ENCODE measurements around the gene NDUFV1. TPM values are rescaled to one million over a fixed set of nuclear protein-coding genes. Genes with fewer than 3 reads are reported as not detected.

NDUFV1 gene
- total and polyA plus RNA-seq, 9 of the 15 experiments (the other 6 are each of a cell fraction or from before 2014, with no cell fraction given) = 10.8 to 423 (median 209) TPM

DNA sequence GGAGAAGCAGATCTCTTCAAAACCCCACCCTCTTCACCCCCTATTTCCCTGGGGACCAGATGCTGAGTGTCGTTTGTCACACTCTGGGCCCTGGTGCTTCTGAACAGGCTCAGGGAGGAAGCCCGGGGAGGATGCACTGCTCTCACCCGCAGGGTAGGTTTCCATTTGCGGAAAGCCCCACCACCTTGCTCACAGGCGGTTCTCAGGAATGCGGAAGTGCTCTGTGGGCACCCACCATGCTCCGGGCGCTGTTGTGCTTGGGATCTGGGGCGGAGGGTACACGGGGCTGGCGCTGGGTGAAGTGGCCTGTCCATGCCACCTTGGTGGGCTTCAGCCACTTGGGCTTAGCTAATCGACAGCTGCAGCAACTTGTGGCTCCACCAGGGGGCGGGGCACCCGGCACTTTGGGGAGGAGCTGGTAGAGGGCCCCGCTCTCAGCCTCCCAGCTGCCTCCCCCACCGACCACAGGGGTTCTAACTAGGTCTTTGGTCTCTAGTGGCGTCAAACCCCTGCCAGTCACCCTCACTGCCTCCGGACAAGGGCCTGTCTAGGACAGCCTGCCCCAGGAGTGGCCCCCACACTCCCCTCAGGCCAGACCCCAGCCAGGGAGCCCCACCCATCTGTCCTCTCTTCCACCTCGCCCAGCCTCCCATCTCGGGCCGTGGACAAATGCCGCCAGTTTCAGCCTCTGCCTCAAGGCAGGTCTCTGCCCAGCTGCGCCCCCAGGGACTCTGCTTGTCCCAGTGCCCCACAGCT, 7.4 kb downstream of the NDUFV1 start (continued):
- peak in 1 of 2 experiments; percentile 41; a peak in 2 of 4 replicates for TF ChIP-seq RAD21 (CRISPR knock-in tag; conservative IDR thresholded peaks at IDR 0.05 in 1 of 2, IDR thresholded peaks at IDR 0.05 in 1 of 2)
- TF ChIP-seq CTCF (IDR thresholded peaks at IDR 0.05 in 2 of 3, conservative IDR thresholded peaks at IDR 0.05 in 1 of 3; ENCODE audit: insufficient read depth in 2 of 3, low read depth in 1 of 3, low read length in 3 of 3) = peak; percentile 68 to 89 (median 80)
- TF ChIP-seq, protein P1, sequence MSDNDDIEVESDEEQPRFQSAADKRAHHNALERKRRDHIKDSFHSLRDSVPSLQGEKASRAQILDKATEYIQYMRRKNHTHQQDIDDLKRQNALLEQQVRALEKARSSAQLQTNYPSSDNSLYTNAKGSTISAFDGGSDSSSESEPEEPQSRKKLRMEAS (CRISPR knock-in tag; IDR thresholded peaks at IDR 0.05) = 0 out of 2 replicates have a peak, but pooled peaks have one; percentile 35
- peak; percentile 8; the same call in 1 of the 2 replicates for TF ChIP-seq ELF4 (CRISPR knock-in tag; IDR thresholded peaks at IDR 0.05)
